Testis (tissue), 2 donors: ENCODE results near the gene PLD1.

Experiments used
- CTCF ChIP-seq, 3 experiments: fragments of 450-650 bp in 2 of 3; fragments of 200-600 bp in 1 of 3; sonication (generic) in 1 of 3; IDR thresholded peaks; one replicate each; pipeline ENCODE4 v1.5.1; 2016 to 2019; ENCODE audit warnings: antibody characterized with exemption in 3 of 3, mild to moderate bottlenecking in 2 of 3, moderate library complexity in 1 of 3
- POLR2A ChIP-seq: fragments of 450-650 bp; IDR thresholded peaks from one replicate; pipeline ENCODE4 v1.6.1; 2017; ENCODE audit warnings: antibody characterized with exemption, mild to moderate bottlenecking, moderate library complexity

GRCh38 chr3:171704814-171705213 is 105.5 kb downstream of the PLD1 start:
- TF ChIP-seq POLR2A: no peak
- TF ChIP-seq CTCF (IDR thresholded peaks at IDR 0.05): no peak
